ENCODE data around the gene RNF114. TPM values are rescaled to one million over a fixed set of nuclear protein-coding genes. Genes with fewer than 3 reads are reported as not detected.

Gene RNF114
- polyA plus RNA-seq, 1 donor (not counting 4 experiments of a cell fraction or from before 2014, with no cell fraction given) = 58.4 TPM

- H3K9me1 ChIP-seq (ENCODE audit: control insufficient read depth, extremely low read depth, insufficient read depth, low read length) = peaks cover 2% of the 10 kb centered on the region
- H4K20me1 ChIP-seq (ENCODE audit: control insufficient read depth, extremely low read depth, insufficient read depth, low read length) = peaks cover 5% of the 10 kb centered on the region
- no peak overlapping the region for H3K27ac ChIP-seq (ENCODE audit: control insufficient read depth, insufficient read depth, low read length)
- H2AFZ ChIP-seq (ENCODE audit: control insufficient read depth, low read length) = no peak overlapping the region
- H3K79me2 ChIP-seq (ENCODE audit: control insufficient read depth, insufficient read depth, low read length) = peaks cover 60% of the 10 kb centered on the region
- H3K4me2 ChIP-seq (ENCODE audit: control insufficient read depth, extremely low read depth, insufficient read depth, low read depth, low read length) = no peak overlapping the region
- peaks cover 21 to 47% of the 10 kb centered on the region in 2 experiments for H3K36me3 ChIP-seq (ENCODE audit: control insufficient read depth in 2 of 2, extremely low read depth in 1 of 2, insufficient read depth in 2 of 2, low read length in 2 of 2)
- no peak overlapping the region for H3K4me3 ChIP-seq (ENCODE audit: control insufficient read depth in 2 of 3, extremely low read depth in 1 of 3, insufficient read depth in 2 of 3, low read depth in 1 of 3, low read length in 3 of 3)
- TF ChIP-seq, protein P1, sequence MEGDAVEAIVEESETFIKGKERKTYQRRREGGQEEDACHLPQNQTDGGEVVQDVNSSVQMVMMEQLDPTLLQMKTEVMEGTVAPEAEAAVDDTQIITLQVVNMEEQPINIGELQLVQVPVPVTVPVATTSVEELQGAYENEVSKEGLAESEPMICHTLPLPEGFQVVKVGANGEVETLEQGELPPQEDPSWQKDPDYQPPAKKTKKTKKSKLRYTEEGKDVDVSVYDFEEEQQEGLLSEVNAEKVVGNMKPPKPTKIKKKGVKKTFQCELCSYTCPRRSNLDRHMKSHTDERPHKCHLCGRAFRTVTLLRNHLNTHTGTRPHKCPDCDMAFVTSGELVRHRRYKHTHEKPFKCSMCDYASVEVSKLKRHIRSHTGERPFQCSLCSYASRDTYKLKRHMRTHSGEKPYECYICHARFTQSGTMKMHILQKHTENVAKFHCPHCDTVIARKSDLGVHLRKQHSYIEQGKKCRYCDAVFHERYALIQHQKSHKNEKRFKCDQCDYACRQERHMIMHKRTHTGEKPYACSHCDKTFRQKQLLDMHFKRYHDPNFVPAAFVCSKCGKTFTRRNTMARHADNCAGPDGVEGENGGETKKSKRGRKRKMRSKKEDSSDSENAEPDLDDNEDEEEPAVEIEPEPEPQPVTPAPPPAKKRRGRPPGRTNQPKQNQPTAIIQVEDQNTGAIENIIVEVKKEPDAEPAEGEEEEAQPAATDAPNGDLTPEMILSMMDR (optimal IDR thresholded peaks at IDR 0.05 in 1 of 3, IDR thresholded peaks at IDR 0.05 in 1 of 3, conservative IDR thresholded peaks at IDR 0.05 in 1 of 3; ENCODE audit: extremely low read depth in 1 of 3, insufficient read depth in 2 of 3, low read length in 3 of 3) = no peak
- TF ChIP-seq EZH2 (IDR thresholded peaks at IDR 0.05; ENCODE audit: low read length) = no peak
- peaks cover 9% of the 10 kb centered on the region for H3K4me1 ChIP-seq (ENCODE audit: control insufficient read depth, extremely low read depth, insufficient read depth, low read length)
- no peak for DNase-seq (ENCODE audit: low read depth, low spot score)
- no peaks in the 10 kb centered on the region for H3K9me3 ChIP-seq (ENCODE audit: control insufficient read depth, low read depth, low read length)
- FAIRE-seq = no peak
- dilution Hi-C loops (cut with MboI; ENCODE audit: extremely low pct_ligation_motif_present, low sequenced_read_pairs) = no loop called here
- no peaks in the 10 kb centered on the region for H3K27me3 ChIP-seq (ENCODE audit: control insufficient read depth, extremely low read depth, insufficient read depth, low read length)
- no peak overlapping the region for H3K9ac ChIP-seq (ENCODE audit: control insufficient read depth, extremely low read depth, insufficient read depth, low read length)
Measured at GRCh38 chr20:49942942-49943341, 6.7 kb downstream of the RNF114 start.

- no peaks in the 10 kb centered on the region for H4K20me1 ChIP-seq (ENCODE audit: control insufficient read depth, extremely low read depth, insufficient read depth, low read length)
- no peak for FAIRE-seq
Measured at GRCh38 chr20:49945306-49945700, 9.1 kb downstream of the RNF114 start.

More at GRCh38 chr20:49945306-49945700, 9.1 kb downstream of the RNF114 start:
- Histone ChIP-seq H3K9me1 (ENCODE audit: control insufficient read depth, extremely low read depth, insufficient read depth, low read length) (peaks cover 2% of the 10 kb centered on the region), H3K9ac (ENCODE audit: control insufficient read depth, extremely low read depth, insufficient read depth, low read length) (no peak overlapping the region), H3K79me2 (ENCODE audit: control insufficient read depth, insufficient read depth, low read length) (peaks cover 37% of the 10 kb centered on the region), H3K4me3 (ENCODE audit: control insufficient read depth in 2 of 3, extremely low read depth in 1 of 3, insufficient read depth in 2 of 3, low read depth in 1 of 3, low read length in 3 of 3) (no peak overlapping the region), H3K4me1 (ENCODE audit: control insufficient read depth, extremely low read depth, insufficient read depth, low read length) (peaks cover under 1% of the 10 kb centered on the region), H3K27ac (ENCODE audit: control insufficient read depth, insufficient read depth, low read length) (no peak overlapping the region), H3K9me3 (ENCODE audit: control insufficient read depth, low read depth, low read length) (no peaks in the 10 kb centered on the region), H2AFZ (ENCODE audit: control insufficient read depth, low read length) (no peak overlapping the region), H3K4me2 (ENCODE audit: control insufficient read depth, extremely low read depth, insufficient read depth, low read depth, low read length) (no peak overlapping the region), H3K27me3 (ENCODE audit: control insufficient read depth, extremely low read depth, insufficient read depth, low read length) (no peaks in the 10 kb centered on the region), H3K36me3 (ENCODE audit: control insufficient read depth in 2 of 2, extremely low read depth in 1 of 2, insufficient read depth in 2 of 2, low read length in 2 of 2) (peaks cover 31 to 49% of the 10 kb centered on the region in 2 experiments)
- TF ChIP-seq EZH2 (IDR thresholded peaks at IDR 0.05; ENCODE audit: low read length) = no peak
- TF ChIP-seq, protein P1 (optimal IDR thresholded peaks at IDR 0.05 in 1 of 3, IDR thresholded peaks at IDR 0.05 in 1 of 3, conservative IDR thresholded peaks at IDR 0.05 in 1 of 3; ENCODE audit: extremely low read depth in 1 of 3, insufficient read depth in 2 of 3, low read length in 3 of 3) = no peak
- no peak for DNase-seq (ENCODE audit: low read depth, low spot score)
- dilution Hi-C loops (cut with MboI; ENCODE audit: extremely low pct_ligation_motif_present, low sequenced_read_pairs) = no loop called here
